Putamen (tissue), 1 donor: ENCODE results near the gene PRCC.
A peak's percentile ranks its signal among the peaks of the same experiment; 100 is the strongest.

Source experiments
- DNase-seq: peaks from one replicate; pipeline ENCODE4 v3.0.0-alpha.2; 2016; ENCODE audit warnings: low spot score

PRCC gene

GRCh38 chr1:156767101-156767878, at the start of gene PRCC:
Gene PRCC, plus strand, starts transcription at chr1:156767535. Its CDS starts 237 bp downstream, at chr1:156767772.
- peak; percentile 100 for DNase-seq

- DNase-seq, result no peak
These were observed 46.2 kb upstream of the PRCC start for GRCh38 chr1:156721131-156721530.

GRCh38 chr1:156721535-156721934, 45.8 kb upstream of the PRCC start:
- no peak for DNase-seq

GRCh38 chr1:156725683-156726280, 41.6 kb upstream of the PRCC start:
- DNase-seq, result peak; percentile 80

GRCh38 chr1:156726549-156727226, 40.6 kb upstream of the PRCC start:
- DNase-seq, result no peak

GRCh38 chr1:156727492-156727891, 39.8 kb upstream of the PRCC start:
- DNase-seq, result no peak

- peak; percentile 82 for DNase-seq
These were observed 39.3 kb upstream of the PRCC start, which contains the start of gene METTL25B for GRCh38 chr1:156727926-156728598. Gene METTL25B, plus strand, starts transcription at chr1:156728469. Its CDS starts 636 bp downstream, at chr1:156729105.

GRCh38 chr1:156728599-156729462, 38.5 kb upstream of the PRCC start, which contains the start of gene ISG20L2:
Gene ISG20L2, minus strand, starts transcription at chr1:156728766. Its CDS starts 1,114 bp downstream, at chr1:156727652.
- peak; percentile 94 for DNase-seq

- DNase-seq, result no peak
These were observed 33.2 kb upstream of the PRCC start for GRCh38 chr1:156733989-156734584.

GRCh38 chr1:156738407-156738806, 28.9 kb upstream of the PRCC start:
- no peak for DNase-seq

GRCh38 chr1:156738916-156739315, 28.4 kb upstream of the PRCC start:
- DNase-seq, result no peak

- DNase-seq, result no peak
These were observed 27.0 kb upstream of the PRCC start for GRCh38 chr1:156740237-156740740.

- peak; percentile 100 for DNase-seq
These were observed 26.4 kb upstream of the PRCC start, which contains the start of gene MRPL24 for GRCh38 chr1:156740741-156741480. Gene MRPL24, minus strand, starts transcription at chr1:156741088. Its CDS starts 2,384 bp downstream, at chr1:156738704.

GRCh38 chr1:156741481-156741983, 25.8 kb upstream of the PRCC start:
- DNase-seq, result no peak

GRCh38 chr1:156742017-156742416, 25.3 kb upstream of the PRCC start:
- no peak for DNase-seq

- DNase-seq, result no peak
These were observed 24.5 kb upstream of the PRCC start for GRCh38 chr1:156742801-156743200.

- DNase-seq, result no peak
These were observed 23.7 kb upstream of the PRCC start for GRCh38 chr1:156743367-156744302.

- DNase-seq, result no peak
These were observed 23.0 kb upstream of the PRCC start for GRCh38 chr1:156744344-156744743.
